Fibroblast of pulmonary artery (primary cell): Measurements from ENCODE around the gene CDC42.
"Not testable (repeated sequence)": the region's sequence is repeated elsewhere in the genome, so short reads cannot be mapped to it uniquely, and the experiment has no call there.

Source experiments
- DNase-seq: peaks from one replicate; pipeline ENCODE4 v3.0.0-alpha.2; 2010; ENCODE audit warnings: low read depth
- H3K4me3 ChIP-seq: replicated peaks from 2 replicates; pipeline ENCODE4 v1.5.1; 2011; ENCODE audit warnings: low read depth, mild to moderate bottlenecking, control low read depth, low read length, moderate library complexity
- CTCF ChIP-seq: IDR thresholded peaks from 2 replicates; pipeline ENCODE4 v1.5.1; 2011; ENCODE audit warnings: mild to moderate bottlenecking, control low read depth, low read length, inconsistent platforms; ENCODE audit errors: missing control alignments

CDC42 gene

GRCh38 chr1:22080191-22080590 is 27.7 kb downstream of the CDC42 start:
- no peak for DNase-seq
- TF ChIP-seq CTCF = no peak
- no peak overlapping the region for H3K4me3 ChIP-seq

- TF ChIP-seq CTCF = no peak
- DNase-seq = no peak
- H3K4me3 ChIP-seq = no peak overlapping the region
These were observed 35.8 kb downstream of the CDC42 start for GRCh38 chr1:22088331-22088730.

GRCh38 chr1:22089134-22089571 is 36.6 kb downstream of the CDC42 start:
- H3K4me3 ChIP-seq = no peak overlapping the region
- TF ChIP-seq CTCF = no peak
- no peak for DNase-seq

- no peak overlapping the region for H3K4me3 ChIP-seq
- no peak for TF ChIP-seq CTCF
- DNase-seq = no peak
These were observed 37.3 kb downstream of the CDC42 start for GRCh38 chr1:22089787-22090186.

GRCh38 chr1:22090867-22091266 is 38.4 kb downstream of the CDC42 start:
- TF ChIP-seq CTCF = no peak
- DNase-seq = no peak

GRCh38 chr1:22092026-22092768 is 39.7 kb downstream of the CDC42 start:
- peak; percentile 5 for TF ChIP-seq CTCF

More at GRCh38 chr1:22090867-22091266, 38.4 kb downstream of the CDC42 start:
- H3K4me3 ChIP-seq = no peak overlapping the region

GRCh38 chr1:22093513-22093912 is 41.0 kb downstream of the CDC42 start:
- no peak for TF ChIP-seq CTCF
- no peak overlapping the region for H3K4me3 ChIP-seq
- DNase-seq = no peak

More at GRCh38 chr1:22092026-22092768, 39.7 kb downstream of the CDC42 start:
- peak; percentile 72 for DNase-seq
- H3K4me3 ChIP-seq = not testable (repeated sequence)
